Aorta (tissue), 5 donors: ENCODE results near the gene DUS1L. TPM values are rescaled to one million over a fixed set of nuclear protein-coding genes. Genes with fewer than 3 reads are reported as not detected.
A peak's percentile ranks its signal among the peaks of the same experiment; 100 is the strongest.

Experiments
- ATAC-seq: fragments of 200-7000 bp; cut with Tn5 transposase; one replicate; pipeline ENCODE4 v1.9.1; 2022; ENCODE audit warnings: moderate library complexity; ENCODE audit not compliant: low FRiP score
- DNase-seq, 2 donors: peaks; one replicate each; pipeline ENCODE4 v3.0.0-alpha.2; 2020
- H3K27ac ChIP-seq, 2 donors: one replicate each; pipeline ENCODE4 v1.5.1; 2013; ENCODE audit warnings: low read length in 2 of 2, mild to moderate bottlenecking in 2 of 2, moderate library complexity in 2 of 2, control low read depth in 1 of 2, inconsistent platforms in 1 of 2, low read depth in 1 of 2
- H3K27me3 ChIP-seq, 2 donors: one replicate each; pipeline ENCODE4 v1.6.1; 2013; ENCODE audit warnings: control low read depth in 1 of 2, low read length in 1 of 2, mild to moderate bottlenecking in 1 of 2, moderate library complexity in 1 of 2; ENCODE audit not compliant: insufficient read depth in 2 of 2, control insufficient read depth in 1 of 2
- H3K36me3 ChIP-seq, 2 donors: one replicate each; pipeline ENCODE4 v1.6.1; 2013; ENCODE audit warnings: control low read depth in 1 of 2, low read length in 1 of 2, mild to moderate bottlenecking in 1 of 2; ENCODE audit not compliant: insufficient read depth in 2 of 2, control insufficient read depth in 1 of 2
- H3K4me1 ChIP-seq, 2 donors: one replicate each; pipeline ENCODE4 v1.6.1; 2013; ENCODE audit warnings: low read length in 2 of 2, control low read depth in 1 of 2, mild to moderate bottlenecking in 1 of 2, moderate library complexity in 1 of 2; ENCODE audit not compliant: insufficient read depth in 2 of 2, control insufficient read depth in 1 of 2
- H3K4me3 ChIP-seq, 2 donors: one replicate each; pipeline ENCODE4 v1.5.1; 2013; ENCODE audit warnings: low read length in 2 of 2, control low read depth in 1 of 2, mild to moderate bottlenecking in 1 of 2
- H3K9me3 ChIP-seq: one replicate; pipeline ENCODE4 v1.6.1; 2013; ENCODE audit warnings: mild to moderate bottlenecking, low read length; ENCODE audit not compliant: control insufficient read depth
- WGBS, 2 donors: extraction: QIAGEN DNeasy Blood & Tissue Kit; methylation state at CpG; one replicate each; pipeline ENCODE4 v1.1.7; 2013; 5-methylcytosine and 5-hydroxymethylcytosine counted together
- intact Hi-C, 2 donors: fragments of 100-400 bp; cut with DNase I; formaldehyde crosslinking; loops; one replicate each; pipeline versions ENCODE4 v1.14.2 to v1.15.0; 2022
- polyA plus RNA-seq, 2 donors: library from polyadenylated mRNA; stranded (reverse); fragments of 200-250 nt; gene quantifications; one replicate each; pipeline ENCODE4 v1.2.3, GENCODE V29; 2013
- total RNA-seq, 2 donors: library from RNA; stranded (reverse); fragmentation: NEBNext Ultra II Directional; extraction: Animal tissue kit (Norgen Biotek cat#: 25700); gene quantifications; one replicate each; pipeline ENCODE4 v1.2.1, GENCODE V29; 2021
- donor health status: healthy with polysubstance abuse.
- donor health status: Bipolar disorder and iron deficiency.
- donor health status: DM: no; HTN: no; CAD: no.
- donor health status: DM: no; HTN: no; CAD: no.
- donor health status: DM: yes; HTN: yes; CAD: no.

Gene DUS1L
- total and polyA plus RNA-seq, 4 donors: 43.7 to 143 (median 54.1) TPM

DNA sequence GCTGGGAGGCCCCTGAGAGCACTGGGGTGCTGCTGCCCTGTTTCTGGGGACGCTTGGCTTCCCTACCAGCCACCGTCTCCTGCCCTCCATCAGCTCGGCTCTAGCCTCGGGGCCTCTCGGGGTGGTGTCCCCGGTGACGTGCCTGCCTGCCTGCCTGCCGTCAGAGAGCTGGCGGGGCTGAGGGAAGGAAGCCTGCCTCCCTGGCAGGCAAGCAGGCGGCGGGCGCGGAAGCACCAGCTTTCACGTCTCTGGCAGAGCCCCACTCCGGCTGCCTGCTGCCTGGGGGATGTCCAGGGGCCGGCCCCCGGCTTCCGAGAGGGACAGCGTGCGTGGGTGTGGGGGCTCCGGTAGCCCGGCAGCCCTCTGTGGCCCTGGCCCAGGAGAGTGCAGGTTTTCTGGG, 52.3 kb downstream of the DUS1L start:
- WGBS, 2 donors: 27 to 40% methylated on average over 16 to 22 of the region's 22 CpGs
- intact Hi-C loops: no loop called here
- Histone ChIP-seq H3K36me3 (no peaks in the 10 kb centered on the region), H3K4me1 (no peaks in the 10 kb centered on the region), H3K4me3 (no peak overlapping the region), H3K9me3 (no peaks in the 10 kb centered on the region), H3K27ac (peak overlapping the region in 1 of 2 donors; percentile 8), H3K27me3 (no peaks in the 10 kb centered on the region)
- ATAC-seq (peak; percentile 34), DNase-seq (peak; percentile 77 to 87)

DNA sequence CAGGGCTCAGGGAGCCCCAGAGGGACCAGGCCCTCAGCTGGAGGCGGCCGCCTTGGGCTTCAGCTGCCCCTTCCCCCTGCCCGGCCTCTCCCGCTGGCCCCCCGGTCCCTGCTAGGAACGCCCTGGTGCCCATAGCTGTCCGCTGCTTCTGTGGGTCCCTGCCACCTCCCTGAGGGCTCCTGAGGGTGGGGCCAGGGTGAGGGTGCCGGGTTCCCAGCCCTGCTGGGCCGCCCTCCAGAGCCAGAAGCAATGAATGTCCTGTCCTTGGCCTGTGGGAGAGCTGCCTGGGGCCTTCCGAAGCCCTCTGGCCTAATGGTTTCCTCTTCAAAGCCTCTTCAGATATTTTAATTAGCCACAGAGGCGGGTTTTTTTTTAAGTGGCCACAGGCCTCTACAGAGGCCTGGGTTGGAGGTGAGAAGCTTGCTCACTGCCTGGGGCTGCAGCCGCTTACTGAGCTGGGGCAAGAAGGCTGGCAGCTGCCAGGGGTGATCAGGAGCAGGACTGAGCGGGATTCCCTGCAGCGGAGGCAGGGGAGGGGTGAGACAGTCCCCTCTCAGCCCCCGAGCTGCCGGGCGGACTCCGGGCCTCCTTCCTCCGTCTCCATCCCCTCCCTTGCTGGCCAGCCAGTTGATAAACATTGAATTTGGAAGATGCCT, 52.8 kb downstream of the DUS1L start:
- H3K4me3 ChIP-seq: no peak overlapping the region
- 66 to 73% methylated on average over 16 to 19 of the region's 19 CpGs for WGBS, 2 donors
- intact Hi-C loops: no loop called here

DNA sequence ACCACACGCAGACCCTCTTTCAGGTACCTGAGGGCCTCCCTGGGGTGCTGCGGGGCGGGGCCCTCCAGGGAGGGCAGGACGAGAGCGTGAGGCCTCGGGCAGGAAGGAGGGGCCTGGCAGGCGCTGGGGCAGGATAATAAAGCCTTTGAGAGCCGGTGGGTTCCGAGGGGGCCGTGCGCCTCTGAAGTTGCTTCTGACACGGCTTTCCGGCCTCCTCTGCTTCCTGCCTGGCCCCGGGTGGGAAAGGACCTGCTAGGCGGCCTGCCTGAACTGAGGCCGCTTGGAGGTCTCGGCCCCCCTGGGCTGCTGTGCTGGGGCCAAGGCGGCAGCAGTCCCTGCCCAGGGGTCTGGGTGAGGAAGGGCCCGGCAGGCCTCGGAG, 53.4 kb downstream of the DUS1L start:
- 86 to 92% methylated on average over 18 to 20 of the region's 20 CpGs for WGBS, 2 donors
- peak overlapping the region in 1 of 2 donors; percentile 4 for H3K27ac ChIP-seq
- H3K27me3 ChIP-seq: no peaks in the 10 kb centered on the region
- no peaks in the 10 kb centered on the region for H3K9me3 ChIP-seq
- intact Hi-C loops: no loop called here
- no peaks in the 10 kb centered on the region for H3K36me3 ChIP-seq
- no peak for ATAC-seq
- no peaks in the 10 kb centered on the region for H3K4me1 ChIP-seq
- H3K4me3 ChIP-seq: no peak overlapping the region
- DNase-seq: no peak

More for the DNA sequence above, 52.8 kb downstream of the DUS1L start:
- Histone ChIP-seq H3K27me3 (no peaks in the 10 kb centered on the region), H3K9me3 (no peaks in the 10 kb centered on the region), H3K4me1 (no peaks in the 10 kb centered on the region), H3K36me3 (no peaks in the 10 kb centered on the region), H3K27ac (peak overlapping the region in 1 of 2 donors; percentile 8)
- no peak for DNase-seq
- ATAC-seq: no peak

DNA sequence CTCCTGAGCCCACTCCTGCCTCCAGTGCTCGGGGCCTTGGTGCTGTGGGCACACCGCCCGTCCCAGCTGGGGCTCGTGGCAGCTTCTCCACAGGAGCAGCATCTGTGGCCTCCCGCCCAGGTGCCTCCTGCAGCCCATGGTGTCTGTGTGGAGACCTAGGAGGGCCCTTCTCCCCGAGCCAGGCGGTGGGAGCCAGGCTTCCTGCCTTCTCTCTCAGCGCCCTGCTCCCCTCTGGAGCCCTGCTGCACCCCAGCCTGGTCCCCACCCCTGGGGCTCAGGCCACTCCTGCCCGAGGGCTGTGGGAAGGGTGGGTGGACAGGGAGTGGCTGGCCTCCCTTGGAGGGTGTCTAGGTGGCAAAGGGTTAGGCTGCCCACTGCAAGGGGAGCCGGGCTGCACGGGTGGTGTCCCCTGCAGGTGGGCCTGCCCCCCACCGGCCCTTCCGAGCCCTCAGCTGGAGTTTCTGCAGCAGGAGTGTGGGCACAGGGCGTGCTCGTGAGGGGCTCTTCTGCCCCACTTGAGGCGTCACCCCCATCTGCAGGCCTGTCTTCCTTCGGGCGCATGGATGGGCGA, 53.9 kb downstream of the DUS1L start:
- no peaks in the 10 kb centered on the region for H3K4me1 ChIP-seq
- no peak for ATAC-seq
- H3K27me3 ChIP-seq: no peaks in the 10 kb centered on the region
- H3K9me3 ChIP-seq: no peaks in the 10 kb centered on the region
- WGBS, 2 donors: 93 to 96% methylated on average over 15 to 19 of the region's 19 CpGs
- no peak for DNase-seq
- H3K4me3 ChIP-seq: no peak overlapping the region
- no peak overlapping the region for H3K27ac ChIP-seq
- no peaks in the 10 kb centered on the region for H3K36me3 ChIP-seq
- intact Hi-C loops: no loop called here

DNA sequence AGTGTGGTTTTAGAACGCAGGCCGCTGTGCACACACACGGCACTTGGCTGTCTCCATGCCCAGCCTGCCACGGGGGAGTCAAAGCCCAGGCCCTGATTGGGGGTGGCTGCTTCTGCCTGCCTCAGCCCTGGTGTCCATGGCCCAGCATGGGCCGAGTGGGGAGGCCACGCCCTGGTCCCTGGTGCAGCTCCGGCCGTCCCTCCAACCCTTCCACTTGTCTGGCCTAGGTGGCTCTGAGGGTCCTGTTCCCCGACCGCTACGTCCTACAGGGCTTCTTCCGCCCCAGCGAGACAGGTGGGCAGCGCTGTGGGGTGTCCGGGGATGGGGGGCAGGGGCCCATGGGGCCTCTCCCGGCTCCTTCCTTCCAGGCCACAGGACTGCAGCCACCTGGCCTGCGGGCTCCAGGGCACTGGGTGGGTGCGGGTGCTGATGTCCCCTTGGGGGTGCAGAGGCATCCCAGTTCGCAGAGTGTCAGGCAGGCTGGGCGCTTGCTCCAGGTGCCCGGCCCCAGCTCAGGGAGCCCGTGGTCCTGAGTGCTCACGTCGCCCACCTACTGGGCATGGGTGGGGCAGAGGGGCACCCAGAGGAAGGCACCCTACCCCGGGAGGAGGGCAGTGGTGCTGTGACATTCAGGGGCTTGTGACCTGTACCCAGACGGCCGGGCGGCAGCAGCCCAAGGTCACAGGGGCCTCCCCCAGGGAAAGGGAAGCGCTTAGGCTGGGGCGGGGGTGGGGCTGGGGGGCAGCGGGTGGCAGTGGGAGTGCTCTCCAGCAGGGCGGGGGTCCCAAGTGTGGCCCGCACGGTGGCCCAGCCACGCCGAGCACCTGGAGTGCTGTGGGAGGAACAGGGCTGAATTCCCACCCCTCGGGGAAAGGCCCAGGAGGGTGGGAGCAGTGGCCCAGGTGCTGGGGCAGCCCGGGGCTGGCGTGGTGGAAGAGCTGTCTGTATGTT, 54.8 kb downstream of the DUS1L start:
- intact Hi-C loops: no loop called here
- Histone ChIP-seq H3K36me3 (no peaks in the 10 kb centered on the region), H3K27ac (no peak overlapping the region), H3K4me1 (no peaks in the 10 kb centered on the region), H3K9me3 (no peaks in the 10 kb centered on the region), H3K4me3 (no peak overlapping the region), H3K27me3 (no peaks in the 10 kb centered on the region)
- DNase-seq (no peak), ATAC-seq (no peak)
- WGBS, 2 donors: 94% methylated on average over 39 of the region's 39 CpGs

DNA sequence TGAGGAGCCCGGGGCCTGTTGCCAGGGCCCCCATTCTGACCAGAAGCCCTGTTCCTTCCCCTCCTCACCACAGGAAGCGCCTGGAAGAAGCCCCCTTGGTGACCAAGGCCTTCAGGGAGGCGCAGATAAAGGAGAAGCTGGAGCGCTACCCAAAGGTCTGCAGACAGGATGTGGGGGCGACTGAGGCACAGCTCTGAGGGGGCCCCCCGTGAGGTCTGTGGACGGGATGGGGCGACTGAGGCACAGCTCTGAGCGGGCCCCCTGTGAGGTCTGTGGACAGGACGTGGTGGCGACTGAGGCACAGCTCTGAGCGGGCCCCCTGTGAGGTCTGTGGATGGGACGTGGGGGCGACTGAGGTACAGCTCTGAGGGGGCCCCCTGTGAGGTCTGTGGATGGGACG, 56.2 kb downstream of the DUS1L start:
- Histone ChIP-seq H3K4me3 (no peak overlapping the region), H3K9me3 (no peaks in the 10 kb centered on the region), H3K27ac (no peak overlapping the region), H3K27me3 (no peaks in the 10 kb centered on the region), H3K4me1 (no peaks in the 10 kb centered on the region), H3K36me3 (no peaks in the 10 kb centered on the region)
- no peak for DNase-seq
- intact Hi-C loops: no loop called here
- ATAC-seq: no peak
- WGBS, 2 donors: 89 to 94% methylated on average over 15 of the region's 15 CpGs

DNA sequence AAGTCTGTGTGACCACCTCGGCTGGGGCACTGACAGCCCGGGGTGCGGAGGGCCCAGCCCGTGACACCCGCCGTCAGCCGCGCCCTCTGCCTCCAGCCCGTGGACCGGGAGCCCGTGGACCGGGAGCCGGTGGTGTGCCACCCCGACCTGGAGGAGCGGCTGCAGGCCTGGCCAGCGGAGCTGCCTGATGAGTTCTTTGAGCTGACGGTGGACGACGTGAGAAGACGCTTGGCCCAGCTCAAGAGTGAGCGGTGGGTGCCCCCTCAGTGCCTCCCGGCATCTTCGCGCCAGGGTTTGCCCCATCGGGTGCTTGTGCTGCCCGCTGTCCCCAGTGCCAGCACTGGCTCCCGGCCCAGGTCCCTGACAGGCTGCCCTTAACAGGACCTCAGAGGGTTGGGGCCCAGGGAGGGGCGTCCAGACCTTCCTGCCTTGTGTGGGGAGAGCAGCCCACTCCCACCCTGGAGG, 56.6 kb downstream of the DUS1L start:
- no peak overlapping the region for H3K4me3 ChIP-seq
- no peaks in the 10 kb centered on the region for H3K27me3 ChIP-seq
- H3K4me1 ChIP-seq: no peaks in the 10 kb centered on the region
- no peaks in the 10 kb centered on the region for H3K36me3 ChIP-seq
- 92 to 93% methylated on average over 26 to 28 of the region's 28 CpGs for WGBS, 2 donors
- intact Hi-C loops: no loop called here
- DNase-seq: no peak
- ATAC-seq: no peak
- H3K9me3 ChIP-seq: no peaks in the 10 kb centered on the region
- H3K27ac ChIP-seq: no peak overlapping the region

DNA sequence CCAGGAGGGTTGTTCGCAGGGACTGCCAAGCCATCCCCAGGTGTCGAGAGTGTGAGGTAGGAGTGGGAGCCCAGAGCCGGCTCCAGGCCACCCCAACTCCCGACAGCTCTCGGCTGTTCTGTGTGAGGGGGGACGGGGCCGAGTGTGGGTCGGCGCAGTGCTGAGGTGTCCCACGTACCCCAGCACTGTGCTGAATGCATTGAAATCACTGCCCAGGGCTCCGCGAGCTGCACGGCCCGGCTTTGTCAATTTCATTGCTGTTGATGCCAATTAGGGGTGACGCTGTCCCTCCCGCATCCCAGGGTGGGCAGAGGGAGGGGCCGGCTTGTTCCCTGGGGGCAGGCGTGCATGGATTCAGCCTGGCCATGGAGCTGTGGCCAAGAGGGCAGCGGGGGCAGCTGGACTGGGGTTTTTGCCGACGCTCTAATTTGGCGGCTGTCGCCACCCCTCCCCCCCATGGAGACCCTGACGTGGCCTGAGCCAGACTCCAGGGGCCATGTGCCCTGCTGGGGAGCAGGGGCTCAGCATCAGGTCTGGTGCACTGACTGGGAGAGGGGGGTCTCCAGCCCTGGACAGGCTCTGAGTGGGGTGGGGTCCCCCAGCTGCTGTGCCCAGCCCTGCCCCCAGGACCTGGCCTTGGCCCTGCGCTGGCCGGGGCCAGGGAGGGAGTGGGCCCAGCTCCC, 57.2 kb downstream of the DUS1L start:
- H3K36me3 ChIP-seq: no peaks in the 10 kb centered on the region
- ATAC-seq: no peak
- intact Hi-C loops: no loop called here
- no peaks in the 10 kb centered on the region for H3K27me3 ChIP-seq
- H3K4me3 ChIP-seq: no peak overlapping the region
- no peak for DNase-seq
- no peaks in the 10 kb centered on the region for H3K4me1 ChIP-seq
- no peaks in the 10 kb centered on the region for H3K9me3 ChIP-seq
- WGBS, 2 donors: 92% methylated on average over 25 to 26 of the region's 26 CpGs
- no peak overlapping the region for H3K27ac ChIP-seq
